Measurements from ENCODE around the gene NUTM2F.
"Not testable (repeated sequence)": the region's sequence is repeated elsewhere in the genome, so short reads cannot be mapped to it uniquely, and the experiment has no call there.

Gene NUTM2F

GRCh38 chr9:94328544-94328943, at the start of gene NUTM2F:
NUTM2F (minus strand) TSS chr9:94328644; CDS start chr9:94328623, 21 bp downstream.
- not testable (repeated sequence) for DNase-seq (ENCODE audit: low read depth in 2 of 2)

- DNase-seq (ENCODE audit: low read depth in 2 of 2): not testable (repeated sequence)
Observed at GRCh38 chr9:94375197-94375596, 46.8 kb upstream of the NUTM2F start.

- DNase-seq (ENCODE audit: low read depth in 2 of 2): peak; percentile 67 to 75
Observed at GRCh38 chr9:94374176-94375056, 46.0 kb upstream of the NUTM2F start.

GRCh38 chr9:94373779-94374175, 45.3 kb upstream of the NUTM2F start:
- not testable (repeated sequence) for DNase-seq (ENCODE audit: low read depth in 2 of 2)

- not testable (repeated sequence) for DNase-seq (ENCODE audit: low read depth in 2 of 2)
Observed at GRCh38 chr9:94370266-94370665, 41.8 kb upstream of the NUTM2F start.

- not testable (repeated sequence) for DNase-seq (ENCODE audit: low read depth in 2 of 2)
Observed at GRCh38 chr9:94364093-94364614, 35.7 kb upstream of the NUTM2F start.

- DNase-seq (ENCODE audit: low read depth in 2 of 2): not testable (repeated sequence)
Observed at GRCh38 chr9:94357158-94357557, 28.7 kb upstream of the NUTM2F start.

GRCh38 chr9:94351901-94352723, 23.7 kb upstream of the NUTM2F start:
- DNase-seq (ENCODE audit: low read depth in 2 of 2): not testable (repeated sequence)

GRCh38 chr9:94348754-94349153, 20.3 kb upstream of the NUTM2F start:
- not testable (repeated sequence) for DNase-seq (ENCODE audit: low read depth in 2 of 2)

GRCh38 chr9:94347451-94347850, 19.0 kb upstream of the NUTM2F start:
- not testable (repeated sequence) for DNase-seq (ENCODE audit: low read depth in 2 of 2)

GRCh38 chr9:94341703-94342102, 13.3 kb upstream of the NUTM2F start:
- not testable (repeated sequence) for DNase-seq (ENCODE audit: low read depth in 2 of 2)

GRCh38 chr9:94340750-94341149, 12.3 kb upstream of the NUTM2F start:
- DNase-seq (ENCODE audit: low read depth in 2 of 2): not testable (repeated sequence)

GRCh38 chr9:94339657-94340056, 11.2 kb upstream of the NUTM2F start:
- DNase-seq (ENCODE audit: low read depth in 2 of 2): not testable (repeated sequence)

GRCh38 chr9:94338723-94339122, 10.3 kb upstream of the NUTM2F start:
- DNase-seq (ENCODE audit: low read depth in 2 of 2): not testable (repeated sequence)

- not testable (repeated sequence) for DNase-seq (ENCODE audit: low read depth in 2 of 2)
Observed at GRCh38 chr9:94336445-94336844, 8.0 kb upstream of the NUTM2F start.

- not testable (repeated sequence) for DNase-seq (ENCODE audit: low read depth in 2 of 2)
Observed at GRCh38 chr9:94325583-94325982, 2.9 kb downstream of the NUTM2F start.

- DNase-seq (ENCODE audit: low read depth in 2 of 2): not testable (repeated sequence)
Observed at GRCh38 chr9:94323153-94323798, 5.2 kb downstream of the NUTM2F start.

GRCh38 chr9:94322342-94322940, 6.0 kb downstream of the NUTM2F start:
- not testable (repeated sequence) for DNase-seq (ENCODE audit: low read depth in 2 of 2)

- not testable (repeated sequence) for DNase-seq (ENCODE audit: low read depth in 2 of 2)
Observed at GRCh38 chr9:94317949-94318657, 10.3 kb downstream of the NUTM2F start.

GRCh38 chr9:94316236-94316635, 12.2 kb downstream of the NUTM2F start:
- DNase-seq (ENCODE audit: low read depth in 2 of 2): not testable (repeated sequence)
